SK-N-SH treated with all-trans-retinoic acid at 6 μM for 48 hours (cell line): ENCODE results near the gene AMD1.

Experiments
- ESRRG ChIP-seq: fragments of 250-450 bp; sonication (Bioruptor Pico); IDR thresholded peaks from 2 replicates; pipeline ENCODE4 v1.6.1; 2021; ENCODE audit warnings: mild to moderate bottlenecking
- GLIS3 ChIP-seq: fragments of 250-450 bp; sonication (Bioruptor Pico); IDR thresholded peaks from 2 replicates; pipeline ENCODE4 v1.5.0; 2020; ENCODE audit warnings: mild to moderate bottlenecking, moderate library complexity
- ISL1 ChIP-seq: fragments of 250-450 bp; sonication (Bioruptor Pico); IDR thresholded peaks from 2 replicates; pipeline ENCODE4 v2.1.2; 2022; ENCODE audit warnings: mild to moderate bottlenecking, moderate library complexity
- RARB ChIP-seq: fragments of 250-450 bp; sonication (Bioruptor Pico); IDR thresholded peaks from 2 replicates; pipeline ENCODE4 v1.8.0; 2021; ENCODE audit warnings: mild to moderate bottlenecking, moderate library complexity
- ZFP30 ChIP-seq: fragments of 450-650 bp; formaldehyde crosslinking; IDR thresholded peaks from 2 replicates; pipeline ENCODE4 v1.5.0; 2022; ENCODE audit warnings: mild to moderate bottlenecking, moderate library complexity
- ZNF70 ChIP-seq: fragments of 450-650 bp; formaldehyde crosslinking; IDR thresholded peaks from 2 replicates; pipeline ENCODE4 v1.5.0; 2020; ENCODE audit warnings: mild to moderate bottlenecking, moderate library complexity
- TF ChIP-seq, protein P1 (sequence below): fragments of 250-450 bp; sonication (Bioruptor Pico); IDR thresholded peaks from 2 replicates; pipeline ENCODE4 v1.8.0; 2021; ENCODE audit warnings: low read depth, mild to moderate bottlenecking, moderate library complexity, borderline replicate concordance
- TF ChIP-seq, protein P2 (sequence below): fragments of 250-450 bp; sonication (Bioruptor Pico); IDR thresholded peaks from 2 replicates; pipeline ENCODE4 v1.5.1; 2021; ENCODE audit warnings: mild to moderate bottlenecking, moderate library complexity

DNA sequence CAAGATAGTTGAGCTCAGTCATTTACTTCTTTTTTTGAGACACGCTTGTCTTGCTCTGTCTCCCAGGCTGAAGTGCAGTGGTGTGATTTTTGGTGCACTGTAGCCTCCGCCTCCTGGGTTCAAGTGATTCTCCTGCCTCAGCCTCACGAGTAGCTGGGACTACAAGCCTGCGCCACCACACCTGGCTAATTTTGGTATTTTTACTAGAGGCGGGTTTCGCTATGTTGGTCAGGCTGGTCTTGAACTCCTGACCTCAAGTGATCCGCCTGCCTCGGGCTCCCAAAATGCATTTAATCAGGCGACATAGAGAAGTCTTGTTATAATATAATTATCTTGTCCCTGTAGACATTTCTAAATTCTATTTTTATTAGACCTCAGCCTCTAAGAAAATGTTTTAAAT lies 6.1 kb downstream of the AMD1 start:
- TF ChIP-seq ZNF70 (CRISPR knock-in tag) (no peak), ESRRG (CRISPR knock-in tag) (no peak), GLIS3 (CRISPR knock-in tag) (no peak), RARB (CRISPR knock-in tag) (no peak), ISL1 (no peak), ZFP30 (no peak)
- TF ChIP-seq, protein P1, sequence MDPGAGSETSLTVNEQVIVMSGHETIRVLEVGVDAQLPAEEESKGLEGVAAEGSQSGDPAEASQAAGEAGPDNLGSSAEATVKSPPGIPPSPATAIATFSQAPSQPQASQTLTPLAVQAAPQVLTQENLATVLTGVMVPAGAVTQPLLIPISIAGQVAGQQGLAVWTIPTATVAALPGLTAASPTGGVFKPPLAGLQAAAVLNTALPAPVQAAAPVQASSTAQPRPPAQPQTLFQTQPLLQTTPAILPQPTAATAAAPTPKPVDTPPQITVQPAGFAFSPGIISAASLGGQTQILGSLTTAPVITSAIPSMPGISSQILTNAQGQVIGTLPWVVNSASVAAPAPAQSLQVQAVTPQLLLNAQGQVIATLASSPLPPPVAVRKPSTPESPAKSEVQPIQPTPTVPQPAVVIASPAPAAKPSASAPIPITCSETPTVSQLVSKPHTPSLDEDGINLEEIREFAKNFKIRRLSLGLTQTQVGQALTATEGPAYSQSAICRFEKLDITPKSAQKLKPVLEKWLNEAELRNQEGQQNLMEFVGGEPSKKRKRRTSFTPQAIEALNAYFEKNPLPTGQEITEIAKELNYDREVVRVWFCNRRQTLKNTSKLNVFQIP (CRISPR knock-in tag), result no peak
- TF ChIP-seq, protein P2, sequence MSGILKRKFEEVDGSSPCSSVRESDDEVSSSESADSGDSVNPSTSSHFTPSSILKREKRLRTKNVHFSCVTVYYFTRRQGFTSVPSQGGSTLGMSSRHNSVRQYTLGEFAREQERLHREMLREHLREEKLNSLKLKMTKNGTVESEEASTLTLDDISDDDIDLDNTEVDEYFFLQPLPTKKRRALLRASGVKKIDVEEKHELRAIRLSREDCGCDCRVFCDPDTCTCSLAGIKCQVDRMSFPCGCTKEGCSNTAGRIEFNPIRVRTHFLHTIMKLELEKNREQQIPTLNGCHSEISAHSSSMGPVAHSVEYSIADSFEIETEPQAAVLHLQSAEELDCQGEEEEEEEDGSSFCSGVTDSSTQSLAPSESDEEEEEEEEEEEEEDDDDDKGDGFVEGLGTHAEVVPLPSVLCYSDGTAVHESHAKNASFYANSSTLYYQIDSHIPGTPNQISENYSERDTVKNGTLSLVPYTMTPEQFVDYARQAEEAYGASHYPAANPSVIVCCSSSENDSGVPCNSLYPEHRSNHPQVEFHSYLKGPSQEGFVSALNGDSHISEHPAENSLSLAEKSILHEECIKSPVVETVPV (CRISPR knock-in tag), result no peak
